ENCODE measurements around the gene KRT35.

DNA sequence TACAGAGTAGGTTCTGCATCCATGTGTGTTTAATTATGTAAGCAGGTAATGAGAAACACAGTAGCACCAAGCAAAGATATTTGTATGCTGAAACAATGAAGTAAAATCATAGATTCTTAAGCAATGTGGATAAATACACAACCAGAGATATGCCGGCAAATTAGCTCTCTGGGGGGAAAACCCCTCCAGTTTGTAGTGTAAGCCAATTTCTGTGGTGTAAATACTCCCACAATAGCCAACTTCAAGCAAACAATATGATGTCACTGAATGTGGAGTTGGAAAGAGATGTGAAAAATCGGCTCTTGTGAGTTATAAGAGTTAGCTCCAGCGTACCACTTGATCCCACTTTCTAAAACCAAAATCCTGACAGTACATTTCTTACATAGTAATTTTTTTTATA, 36.3 kb downstream of the KRT35 start:
- no peak for TF ChIP-seq GATA3 (IDR thresholded peaks at IDR 0.05; ENCODE audit: low read depth, low read length)
- no peak for TF ChIP-seq GATA2 (IDR thresholded peaks at IDR 0.05; ENCODE audit: low read depth, low read length)

Measured in SH-SY5Y (cell line).